Thyroid gland (tissue), 4 donors: ENCODE measurements around the gene RRAD.

Experiments
- POLR2A ChIP-seq, 2 donors: fragments of 450-650 bp; IDR thresholded peaks; one replicate each; pipeline ENCODE4 v1.6.1; 2017; ENCODE audit warnings: antibody characterized with exemption in 2 of 2, mild to moderate bottlenecking in 2 of 2, moderate library complexity in 1 of 2
- TF ChIP-seq, protein P1 (sequence below), 6 experiments: fragments of 200-600 bp in 3 of 6; fragments of 450-650 bp in 3 of 6; sonication (generic) in 3 of 6; IDR thresholded peaks; one replicate each; pipeline ENCODE4 v1.5.1; 2016 to 2019; ENCODE audit warnings: antibody characterized with exemption in 6 of 6, mild to moderate bottlenecking in 2 of 6, inconsistent platforms in 1 of 6, moderate library complexity in 1 of 6

DNA sequence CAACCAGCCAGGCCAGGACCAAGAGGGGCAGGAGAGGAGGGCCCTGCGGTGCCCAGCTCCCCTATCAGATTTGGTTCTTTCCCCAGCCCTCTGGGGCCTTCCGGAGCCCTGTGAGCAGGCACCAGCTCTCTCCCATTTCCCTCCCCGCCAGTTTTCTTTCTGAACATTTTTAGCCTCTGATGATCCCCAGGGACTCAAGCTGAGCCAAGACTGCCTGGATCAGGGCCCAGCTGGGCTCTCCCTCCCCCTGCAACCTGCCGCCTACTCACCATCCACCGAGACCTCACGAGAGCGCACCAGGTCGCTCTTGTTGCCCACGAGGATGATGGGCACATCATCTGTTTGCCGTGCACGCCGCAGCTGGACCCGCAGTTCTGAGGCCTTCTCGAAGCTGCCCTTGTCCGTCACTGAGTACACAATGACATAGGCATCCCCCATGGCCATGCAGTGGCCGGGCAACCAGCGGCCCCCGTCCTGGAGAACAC is 2.0 kb downstream of the RRAD start:
- TF ChIP-seq, protein P1, sequence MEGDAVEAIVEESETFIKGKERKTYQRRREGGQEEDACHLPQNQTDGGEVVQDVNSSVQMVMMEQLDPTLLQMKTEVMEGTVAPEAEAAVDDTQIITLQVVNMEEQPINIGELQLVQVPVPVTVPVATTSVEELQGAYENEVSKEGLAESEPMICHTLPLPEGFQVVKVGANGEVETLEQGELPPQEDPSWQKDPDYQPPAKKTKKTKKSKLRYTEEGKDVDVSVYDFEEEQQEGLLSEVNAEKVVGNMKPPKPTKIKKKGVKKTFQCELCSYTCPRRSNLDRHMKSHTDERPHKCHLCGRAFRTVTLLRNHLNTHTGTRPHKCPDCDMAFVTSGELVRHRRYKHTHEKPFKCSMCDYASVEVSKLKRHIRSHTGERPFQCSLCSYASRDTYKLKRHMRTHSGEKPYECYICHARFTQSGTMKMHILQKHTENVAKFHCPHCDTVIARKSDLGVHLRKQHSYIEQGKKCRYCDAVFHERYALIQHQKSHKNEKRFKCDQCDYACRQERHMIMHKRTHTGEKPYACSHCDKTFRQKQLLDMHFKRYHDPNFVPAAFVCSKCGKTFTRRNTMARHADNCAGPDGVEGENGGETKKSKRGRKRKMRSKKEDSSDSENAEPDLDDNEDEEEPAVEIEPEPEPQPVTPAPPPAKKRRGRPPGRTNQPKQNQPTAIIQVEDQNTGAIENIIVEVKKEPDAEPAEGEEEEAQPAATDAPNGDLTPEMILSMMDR (IDR thresholded peaks at IDR 0.05): no peak
- peak in 1 of 2 donors; percentile 25 for TF ChIP-seq POLR2A (IDR thresholded peaks at IDR 0.05)
